Cardiac muscle cell (in vitro differentiated cells and primary cell): ENCODE results near the gene PER3. TPM values are rescaled to one million over a fixed set of nuclear protein-coding genes. Genes with fewer than 3 reads are reported as not detected.

ENCODE experiments used
- DNase-seq, 2 donors: peaks; one replicate each; pipeline versions ENCODE4 v3.0.0 to v3.0.0-alpha.2; 2010 to 2017; ENCODE audit warnings: low read depth in 1 of 2, low spot score in 1 of 2
- H3K27ac ChIP-seq: fragments of 200-600 bp; sonication (generic); 2 replicates; pipeline ENCODE4 v1.5.1; 2016
- H3K27me3 ChIP-seq: fragments of 200-600 bp; sonication (generic); 2 replicates; pipeline ENCODE4 v1.6.0; 2016; ENCODE audit warnings: control low read depth
- H3K36me3 ChIP-seq: fragments of 200-600 bp; sonication (generic); 2 replicates; pipeline ENCODE4 v1.5.1; 2016; ENCODE audit warnings: control low read depth
- H3K4me1 ChIP-seq: fragments of 200-600 bp; sonication (generic); 2 replicates; pipeline ENCODE4 v1.8.1; 2017; ENCODE audit warnings: low read depth, mild to moderate bottlenecking, mixed run types
- H3K4me3 ChIP-seq: fragments of 200-600 bp; sonication (generic); 2 replicates; pipeline ENCODE4 v1.5.1; 2016; ENCODE audit warnings: mild to moderate bottlenecking
- H3K9me3 ChIP-seq: fragments of 200-600 bp; sonication (generic); 2 replicates; pipeline ENCODE4 v1.5.1; 2017; ENCODE audit warnings: low read depth, mild to moderate bottlenecking, control low read depth
- CTCF ChIP-seq: IDR thresholded peaks from 2 replicates; pipeline ENCODE4 v1.5.1; 2012; ENCODE audit warnings: low read depth, mild to moderate bottlenecking, low read length
- polyA plus RNA-seq: library from polyadenylated mRNA; unstranded; fragments of >200 nt; fragmentation: Nextera tagmentation; extraction: Ambion mirVana; gene quantifications from 2 replicates; pipeline ENCODE4 v1.2.1, GENCODE V29; 2016
- total RNA-seq: library from RNA; depleted of rRNA; stranded (reverse); fragments of >200 nt; gene quantifications from 2 replicates; pipeline ENCODE4 v1.2.3, GENCODE V29; 2016

The PER3 gene
- total and polyA plus RNA-seq, 2 experiments from 2014 or later = 2.9 to 13.2 TPM

GRCh38 chr1:7893529-7894180 lies 109.6 kb downstream of the PER3 start:
- H3K27me3 ChIP-seq = no peaks in the 10 kb centered on the region
- TF ChIP-seq CTCF = no peak
- no peaks in the 10 kb centered on the region for H3K4me1 ChIP-seq
- H3K27ac ChIP-seq = no peak overlapping the region
- no peak overlapping the region for H3K4me3 ChIP-seq
- H3K9me3 ChIP-seq = no peaks in the 10 kb centered on the region
- H3K36me3 ChIP-seq = no peaks in the 10 kb centered on the region
- peak in 1 of 2 donors; percentile 89 for DNase-seq

Other genes starting within 250 kb of the PER3 start
- gene VAMP3, start 13.0 kb upstream of the PER3 start, total RNA-seq = 45.6 and 51.2 TPM in 2 replicates
- gene VAMP3, start 13.0 kb upstream of the PER3 start, polyA plus RNA-seq = 68.4 and 88.3 TPM in 2 replicates
- not detected in 2 replicates for gene UTS2, start 68.8 kb downstream of the PER3 start, total RNA-seq
- gene UTS2, start 68.8 kb downstream of the PER3 start, polyA plus RNA-seq = not detected in 2 replicates
- gene TNFRSF9, start 156.5 kb downstream of the PER3 start, total RNA-seq = 0.14 TPM in 1 of 2 replicates, not detected in the other
- gene TNFRSF9, start 156.5 kb downstream of the PER3 start, polyA plus RNA-seq = 0.52 TPM in 1 of 2 replicates, not detected in the other
- 199 and 241 TPM in 2 replicates for gene PARK7, start 177.4 kb downstream of the PER3 start, total RNA-seq
- 494 and 603 TPM in 2 replicates for gene PARK7, start 177.4 kb downstream of the PER3 start, polyA plus RNA-seq
- gene ERRFI1, start 242.0 kb downstream of the PER3 start, total RNA-seq = 8.6 and 9.7 TPM in 2 replicates
- 7.1 and 8.3 TPM in 2 replicates for gene ERRFI1, start 242.0 kb downstream of the PER3 start, polyA plus RNA-seq